Hematopoietic multipotent progenitor cell treated with erythropoietin and hydrocortisone succinate and interleukin-3 and kit ligand, for 6 days (in vitro differentiated cells): ENCODE measurements around the gene BCAT1.

Source experiments
- DNase-seq: peaks from one replicate; pipeline ENCODE4 v3.0.0-alpha.2; 2015

BCAT1 gene

DNA sequence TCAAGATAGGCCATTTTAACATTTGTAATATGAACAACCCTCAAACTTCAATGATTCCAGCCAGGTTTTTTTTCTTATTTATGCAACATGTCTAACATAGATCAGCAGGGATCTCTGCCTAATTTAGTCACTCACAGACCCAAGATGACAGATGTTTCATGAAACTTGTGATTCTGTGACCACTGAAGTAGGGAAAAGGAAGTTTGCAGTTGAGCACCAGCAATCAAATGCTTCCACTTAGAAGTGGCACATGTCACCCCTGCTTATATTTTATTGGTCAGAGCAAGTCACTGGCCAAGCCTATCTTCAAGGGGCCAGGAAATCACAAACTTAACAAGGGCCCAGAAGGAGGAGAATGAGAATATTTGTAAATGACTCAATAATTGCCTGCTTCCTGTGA, 150.6 kb downstream of the BCAT1 start:
- peak; percentile 55 for DNase-seq

DNA sequence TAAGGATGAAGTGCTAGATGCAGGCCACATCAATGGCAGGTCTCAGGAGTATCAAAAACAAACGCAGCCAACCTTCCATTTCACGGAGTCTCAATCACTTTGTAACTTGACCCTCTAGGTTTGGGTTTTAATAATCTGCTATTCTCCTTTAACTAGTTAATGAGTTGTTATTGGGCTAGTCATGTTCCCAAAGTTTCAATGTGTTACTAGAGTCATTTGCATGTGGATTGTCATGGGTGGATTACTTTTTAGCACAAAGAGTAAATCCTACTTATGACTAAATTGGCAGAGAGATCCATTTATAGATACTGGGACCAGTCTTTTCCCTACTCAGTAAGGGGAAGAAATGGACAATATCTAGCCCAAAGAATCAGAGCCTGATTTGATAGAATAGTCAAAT, 151.0 kb downstream of the BCAT1 start:
- no peak for DNase-seq

DNA sequence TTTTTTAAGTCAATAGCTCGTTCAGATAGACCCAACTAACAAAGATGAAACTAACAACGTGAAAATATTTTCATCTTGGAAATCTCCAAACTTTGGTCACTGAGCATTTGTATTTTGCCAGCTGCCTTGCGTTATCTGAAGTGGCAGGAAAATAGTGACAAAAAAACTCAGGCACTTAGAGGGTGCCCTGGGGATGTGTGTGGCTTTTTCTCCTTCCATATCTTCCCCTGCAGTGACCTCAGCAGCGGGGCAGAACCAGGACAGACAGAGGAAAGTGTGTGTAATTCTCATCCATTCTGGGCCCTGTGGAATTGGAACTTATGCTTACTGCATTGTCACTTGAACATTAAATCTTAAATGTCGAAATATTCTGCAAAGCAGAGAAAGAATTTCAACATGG, 152.0 kb downstream of the BCAT1 start:
- DNase-seq, result peak; percentile 52

DNA sequence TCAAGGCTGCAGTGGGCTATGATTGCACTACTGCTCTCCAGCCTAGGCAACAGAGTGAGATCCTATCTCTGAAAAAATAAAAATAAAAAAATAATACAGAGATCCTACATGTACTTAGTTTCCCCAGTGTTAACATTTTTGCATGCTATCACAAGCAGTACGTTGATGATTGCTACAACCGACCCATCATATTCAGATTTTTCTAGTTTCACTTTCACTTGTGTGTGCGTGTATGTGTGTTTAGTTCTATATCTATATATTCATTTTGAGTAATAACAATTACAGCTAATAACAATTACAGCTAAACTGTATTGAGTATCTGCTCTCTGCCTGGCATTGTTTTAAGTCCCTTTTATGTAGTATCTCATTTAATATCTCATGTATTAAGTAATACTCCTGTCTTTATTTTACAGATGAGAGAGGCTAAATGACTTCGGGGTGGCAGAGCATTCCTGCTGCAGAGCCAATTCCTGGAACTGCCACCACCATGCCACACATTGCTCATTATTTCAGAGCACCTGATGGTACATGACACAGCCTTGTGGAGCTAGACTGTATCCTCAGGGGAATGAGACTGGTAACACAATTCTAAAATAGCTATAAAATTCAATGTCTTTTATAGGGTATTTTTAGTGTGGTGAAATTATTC, 153.1 kb downstream of the BCAT1 start:
- peak; percentile 43 for DNase-seq

DNA sequence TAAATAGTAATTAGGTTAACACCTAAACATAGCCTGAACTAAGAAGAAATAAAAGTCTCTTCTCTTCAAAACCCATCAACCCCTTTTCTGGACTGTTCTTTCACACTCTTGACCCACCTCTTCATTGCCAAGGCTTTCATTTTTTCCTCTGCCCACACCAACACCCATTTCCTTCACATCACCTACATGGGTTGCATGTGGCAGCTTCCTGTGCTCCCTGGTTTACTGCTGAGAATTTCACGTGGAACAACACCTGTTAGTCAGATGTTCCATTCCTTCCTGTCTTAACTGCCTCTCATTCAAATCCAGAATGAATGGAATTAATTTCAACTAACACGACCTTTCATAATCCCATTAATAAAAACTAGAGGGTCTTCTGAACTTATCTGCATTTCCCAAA, 157.3 kb downstream of the BCAT1 start:
- DNase-seq, result no peak

DNA sequence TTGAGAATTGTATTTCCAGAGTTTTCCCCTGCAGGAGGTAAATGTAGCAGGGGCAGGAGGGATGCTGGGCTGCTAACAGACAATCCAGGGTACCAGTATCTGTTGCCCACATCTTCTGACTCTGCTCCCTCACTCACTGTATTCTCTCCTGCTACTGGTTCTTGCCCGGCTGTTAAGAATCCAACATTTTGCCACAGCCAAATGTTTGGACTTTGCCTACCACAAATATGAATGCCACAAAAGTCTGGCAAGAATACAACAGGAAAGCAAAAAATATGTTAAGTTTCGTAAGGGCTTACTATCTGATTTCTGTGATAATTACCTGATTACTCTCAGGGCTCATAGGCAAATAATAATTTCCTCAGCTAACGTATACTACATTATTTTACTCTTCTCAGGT, 160.0 kb downstream of the BCAT1 start:
- DNase-seq, result no peak

DNA sequence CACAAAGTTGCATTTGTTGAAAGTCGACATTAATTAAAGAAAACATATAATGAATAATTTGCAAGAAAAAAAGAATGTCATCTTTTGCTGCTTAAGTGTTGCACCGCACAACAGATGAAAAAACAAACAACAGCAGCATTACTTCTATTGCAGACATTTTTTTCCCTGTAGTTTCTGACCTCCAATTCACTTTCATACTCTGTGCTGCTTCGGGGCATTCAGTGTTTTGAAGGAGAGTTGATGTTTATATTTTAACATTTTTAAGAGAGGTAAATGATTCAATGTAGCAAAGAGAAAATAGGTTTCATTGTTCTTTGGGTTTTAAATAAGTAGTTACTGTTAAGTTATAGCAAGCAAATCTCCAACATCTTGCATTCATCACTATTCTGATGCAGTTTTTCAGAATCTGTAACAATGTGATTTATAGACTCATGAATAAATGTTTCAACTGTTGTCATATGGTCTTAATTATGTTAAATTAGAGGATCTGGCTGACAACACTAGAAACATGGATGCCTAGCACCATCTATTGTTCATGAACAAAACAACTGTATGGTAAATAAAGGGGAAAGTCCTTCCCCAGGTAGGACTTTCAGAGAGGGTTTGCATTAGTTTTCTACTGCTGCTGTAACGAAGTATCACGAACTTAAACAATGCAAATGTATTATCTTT, 168.1 kb downstream of the BCAT1 start:
- DNase-seq, result peak; percentile 32

DNA sequence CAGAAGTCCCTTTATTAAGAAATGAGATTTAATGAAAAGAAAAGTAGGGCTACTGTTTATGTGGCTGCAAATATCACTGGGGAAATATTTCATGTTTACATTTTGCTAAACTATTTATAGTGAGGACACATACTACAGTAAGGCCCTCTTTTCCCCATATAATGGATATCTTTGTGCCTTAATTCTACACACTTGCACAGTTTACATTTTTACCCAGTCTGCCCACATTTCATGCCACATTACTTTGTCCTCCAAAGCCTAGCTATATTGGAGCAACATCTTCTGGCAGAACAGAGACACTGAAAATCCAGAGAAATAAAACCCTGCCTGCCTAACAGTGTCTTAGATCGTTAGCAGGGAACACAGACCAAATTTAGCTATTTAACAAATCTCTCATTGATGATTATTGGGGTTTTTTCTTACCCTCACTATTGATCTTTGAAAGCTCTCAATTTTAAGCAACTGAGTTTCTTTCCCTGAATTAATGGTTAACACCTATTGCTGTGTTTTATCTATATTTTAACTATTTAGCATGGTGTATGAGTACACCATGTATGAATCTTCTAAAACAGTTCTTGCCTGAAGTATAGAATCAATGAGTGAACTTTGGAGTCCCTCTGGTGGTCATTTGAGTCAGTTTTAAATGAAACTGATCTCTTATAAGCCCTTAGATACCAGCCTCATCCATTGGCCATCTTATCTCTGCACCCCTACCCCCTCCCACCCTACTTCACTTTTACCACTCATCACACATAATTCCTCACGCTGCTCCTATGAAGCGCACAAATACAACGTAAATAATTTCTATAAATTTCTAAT, 170.2 kb downstream of the BCAT1 start:
- peak; percentile 77 for DNase-seq

DNA sequence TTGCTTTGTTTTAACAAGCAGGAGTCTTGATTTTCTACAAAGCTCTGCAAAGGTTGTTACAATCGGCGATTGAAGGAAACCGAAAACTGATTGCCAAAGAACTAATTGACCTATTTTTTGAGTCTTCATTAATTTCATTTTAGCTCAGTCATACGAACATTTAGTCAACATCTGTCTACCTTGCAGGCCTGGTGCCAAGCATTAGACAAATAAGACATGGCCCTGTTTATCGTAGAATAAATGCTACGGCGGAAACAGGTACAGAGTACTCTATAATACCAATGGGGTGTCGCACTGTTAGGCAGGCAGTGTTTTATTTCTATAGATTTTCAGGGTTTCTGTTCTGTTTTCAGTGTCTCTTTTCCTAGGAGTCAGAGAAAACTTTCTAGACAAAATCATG, 171.5 kb downstream of the BCAT1 start:
- no peak for DNase-seq

DNA sequence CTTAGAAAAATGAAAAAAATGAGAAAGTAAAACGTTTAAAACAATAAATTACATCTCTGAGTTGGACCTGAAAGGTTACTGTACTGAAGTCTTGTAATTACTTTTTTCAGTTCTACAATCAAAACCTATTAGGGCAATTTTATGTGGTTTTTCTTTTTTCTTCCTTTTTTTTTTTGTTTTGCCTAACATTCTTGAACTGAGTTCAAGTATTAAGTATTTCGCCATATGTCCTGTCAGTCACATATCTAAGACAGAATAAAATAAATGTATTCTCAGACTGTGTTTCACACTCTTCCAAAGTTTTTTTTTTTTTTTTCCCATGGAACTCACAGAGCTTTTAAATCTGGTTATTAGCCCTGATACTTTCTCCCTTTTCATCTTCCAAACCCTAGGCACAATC, 172.0 kb downstream of the BCAT1 start:
- DNase-seq, result no peak

DNA sequence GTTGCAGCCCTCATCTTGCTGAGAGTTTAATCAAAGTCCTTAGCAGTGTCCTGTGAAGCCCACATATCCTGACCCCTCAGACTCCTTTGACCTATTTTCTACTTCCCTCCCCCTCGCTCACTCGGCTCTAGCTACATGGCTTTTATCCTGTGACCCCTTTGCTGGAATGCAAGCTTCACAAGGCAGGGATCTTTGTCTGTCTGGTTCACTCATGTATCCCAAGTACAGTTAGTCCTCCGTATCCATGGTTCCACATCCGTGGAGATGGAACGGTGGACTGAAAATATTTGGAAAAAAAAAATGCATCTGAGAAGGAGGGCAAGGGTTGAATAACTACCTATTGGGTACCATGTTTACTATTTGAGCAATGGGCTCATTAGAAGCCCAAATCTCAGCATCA, 173.8 kb downstream of the BCAT1 start:
- no peak for DNase-seq

DNA sequence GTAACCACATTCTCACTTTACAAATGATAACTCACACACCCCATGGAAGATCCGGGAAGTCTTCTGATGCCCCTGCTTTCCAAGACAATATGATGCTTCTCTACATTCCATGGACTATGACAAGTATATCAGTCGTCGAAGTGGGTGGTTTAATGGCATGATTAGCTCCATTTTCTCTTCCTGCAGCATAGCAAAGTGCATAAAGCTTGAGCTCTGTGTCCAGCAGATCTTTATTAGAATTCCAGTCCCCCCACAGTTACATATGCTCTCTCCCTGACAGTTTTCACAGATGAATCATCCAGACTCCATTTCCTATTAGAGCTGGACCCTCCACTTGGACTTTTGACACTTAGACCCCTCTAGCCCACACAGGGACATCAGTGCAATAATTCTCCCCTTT, 174.9 kb downstream of the BCAT1 start:
- no peak for DNase-seq

DNA sequence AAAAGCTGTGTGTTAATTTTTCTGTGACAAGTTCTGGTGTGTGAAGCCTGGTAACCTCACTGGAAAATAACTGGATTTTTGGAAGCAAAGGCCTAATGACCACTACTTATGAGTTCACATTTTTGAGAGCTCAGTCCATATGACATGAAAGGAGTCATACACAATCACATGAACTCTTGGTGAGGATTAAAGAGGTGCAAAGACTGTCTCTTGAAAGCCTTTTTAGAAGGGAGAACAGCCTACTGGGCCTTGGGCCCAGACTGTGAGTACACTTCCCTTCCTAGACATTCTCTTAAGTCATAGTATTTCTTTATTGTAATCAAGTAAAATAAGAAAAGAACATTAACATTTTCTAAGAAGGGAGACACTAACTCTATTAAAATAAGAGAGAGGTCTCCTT, 176.1 kb downstream of the BCAT1 start:
- no peak for DNase-seq

DNA sequence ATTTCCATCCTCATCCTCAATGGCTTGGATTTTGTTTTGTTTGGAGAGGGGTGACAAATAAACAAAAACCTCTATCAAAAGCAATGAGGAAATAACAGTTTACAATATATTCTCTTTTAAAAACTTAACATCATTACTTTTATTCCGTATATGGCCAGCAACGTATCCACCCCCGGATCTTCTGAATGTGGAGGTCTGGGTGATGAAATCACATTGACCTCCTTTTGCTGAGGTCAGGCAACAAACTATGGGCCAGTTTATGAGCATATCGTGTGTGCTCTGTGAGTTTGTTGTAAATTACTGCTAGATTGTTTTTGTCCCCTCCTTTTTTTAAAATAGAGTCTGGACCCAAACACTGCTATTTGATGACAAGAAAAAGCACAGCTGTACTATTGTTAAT, 178.1 kb downstream of the BCAT1 start:
- no peak for DNase-seq

DNA sequence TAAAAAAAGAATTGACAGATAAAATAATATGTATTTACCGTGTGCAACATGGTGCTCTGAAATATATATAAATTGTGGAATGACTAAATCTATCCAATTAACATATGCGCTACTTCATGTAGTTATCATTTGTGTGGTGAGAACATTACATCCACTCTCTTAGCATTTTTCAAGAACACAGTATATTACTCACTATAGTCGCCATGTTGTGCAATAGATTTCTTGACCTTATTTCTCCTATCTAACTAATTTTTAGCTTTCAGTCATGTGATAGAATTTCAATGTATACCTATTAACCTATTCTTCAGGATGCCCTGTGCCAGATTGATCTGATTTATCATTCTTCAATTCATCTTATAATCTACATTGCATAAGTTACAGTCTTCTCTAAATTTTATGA, 178.6 kb downstream of the BCAT1 start:
- no peak for DNase-seq

DNA sequence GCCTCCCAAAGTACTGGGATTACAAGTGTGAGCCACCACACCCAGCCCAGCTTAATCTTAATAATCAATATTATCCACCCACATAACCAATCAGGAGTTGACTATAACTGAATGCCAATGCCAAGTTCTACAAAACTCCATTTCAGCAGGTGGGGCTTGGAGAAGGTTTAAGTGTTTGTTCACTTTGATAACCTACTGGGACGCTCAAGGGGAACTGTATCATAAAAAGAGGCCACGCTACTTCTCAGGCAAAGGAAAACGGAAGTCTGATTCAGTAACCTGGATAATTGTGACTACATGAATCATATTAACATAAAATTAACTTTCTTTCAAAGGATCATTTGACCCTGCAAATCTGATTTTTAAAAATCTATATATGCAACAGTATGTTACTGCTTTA, 179.2 kb downstream of the BCAT1 start:
- no peak for DNase-seq

DNA sequence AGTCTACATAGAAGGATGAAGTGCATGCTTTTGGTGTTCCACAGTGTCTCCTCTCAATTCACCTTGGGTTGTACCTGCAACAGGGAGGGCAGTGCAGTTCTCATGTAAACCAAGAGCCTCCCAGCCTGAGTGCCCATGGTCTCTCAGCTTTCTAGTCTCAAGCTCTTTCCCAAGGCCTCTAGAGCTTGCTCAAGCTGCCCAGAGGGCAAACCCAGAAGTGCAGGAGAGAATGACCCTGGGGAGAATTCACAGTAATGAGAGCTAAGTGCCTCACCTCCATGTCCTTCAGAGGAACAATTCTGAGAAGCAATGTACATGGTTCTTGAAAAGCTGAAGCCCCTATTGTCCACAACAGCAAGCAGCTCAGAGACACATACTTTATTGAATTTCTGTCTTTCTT, 180.5 kb downstream of the BCAT1 start:
- no peak for DNase-seq

DNA sequence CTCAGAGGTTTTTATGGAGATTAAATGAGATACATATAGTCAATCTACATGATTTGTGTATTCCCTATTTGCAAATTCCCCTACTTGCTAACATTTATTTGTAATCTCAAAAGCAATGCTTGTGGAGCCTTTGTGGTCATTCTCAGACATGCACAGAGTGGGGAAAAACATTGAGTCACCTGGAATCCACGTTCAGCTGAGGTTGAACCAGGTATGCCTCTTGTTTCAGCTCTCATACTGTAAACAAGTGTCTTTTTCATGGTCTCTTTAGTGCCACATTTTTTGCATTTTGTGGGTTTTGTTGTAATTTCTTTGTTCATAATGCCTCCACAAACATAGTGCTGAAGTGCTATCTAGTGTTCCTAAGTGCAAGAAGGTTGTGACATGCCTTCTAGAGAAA, 181.9 kb downstream of the BCAT1 start:
- no peak for DNase-seq

DNA sequence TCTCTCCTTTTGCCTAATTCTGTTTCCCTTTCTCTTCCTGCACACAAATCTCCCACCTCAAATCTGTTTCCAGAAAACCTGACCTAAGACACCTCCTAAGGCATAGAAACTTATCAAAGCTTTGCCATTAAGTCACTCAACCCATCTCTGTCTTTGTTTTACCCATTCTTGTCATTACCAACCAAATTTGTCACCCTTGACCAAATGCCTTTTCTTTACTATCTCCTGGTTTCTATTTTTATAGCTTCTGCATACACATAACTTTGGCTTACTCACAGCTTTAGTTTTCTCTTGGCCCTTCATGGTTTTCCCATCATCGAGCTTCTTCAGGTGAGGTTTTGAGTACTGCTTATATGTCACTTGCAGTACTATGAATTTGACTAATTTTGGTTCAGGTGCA, 184.2 kb downstream of the BCAT1 start:
- DNase-seq, result no peak

DNA sequence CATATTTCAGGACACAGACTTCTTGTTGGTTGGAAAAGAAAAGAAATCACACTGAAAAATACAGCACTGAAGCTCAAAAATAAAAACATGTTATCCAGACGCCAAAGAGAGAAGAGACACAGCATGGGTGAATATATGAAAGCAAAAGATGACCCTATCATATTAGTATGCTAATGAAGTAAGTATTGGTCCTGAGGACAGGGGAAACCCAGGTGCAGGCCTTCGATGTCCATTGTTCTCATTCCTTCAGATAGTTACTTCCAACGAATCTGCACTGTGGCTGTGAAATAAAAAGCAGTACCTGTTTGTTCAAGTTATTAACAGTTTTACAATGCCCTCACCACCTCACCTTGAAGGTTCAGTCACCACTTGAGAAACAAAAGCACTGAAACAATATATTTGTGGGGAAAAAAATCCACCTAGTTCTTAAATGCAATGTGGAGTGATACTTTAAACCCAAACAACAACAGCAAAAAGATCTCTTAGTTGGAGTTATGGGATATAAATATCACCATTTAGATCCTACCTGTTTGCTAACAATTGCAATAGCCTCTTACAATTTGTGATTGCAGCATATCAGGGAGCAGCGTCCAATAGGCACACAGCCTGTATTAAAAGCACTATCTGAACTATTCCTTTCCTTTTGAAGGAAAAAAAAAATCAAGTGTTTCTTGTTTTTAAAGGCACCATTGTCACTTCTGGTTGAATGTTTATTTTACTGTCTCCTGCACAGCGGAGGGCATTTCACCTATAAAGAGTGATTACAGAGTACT, 188.1 kb downstream of the BCAT1 start:
- no peak for DNase-seq

DNA sequence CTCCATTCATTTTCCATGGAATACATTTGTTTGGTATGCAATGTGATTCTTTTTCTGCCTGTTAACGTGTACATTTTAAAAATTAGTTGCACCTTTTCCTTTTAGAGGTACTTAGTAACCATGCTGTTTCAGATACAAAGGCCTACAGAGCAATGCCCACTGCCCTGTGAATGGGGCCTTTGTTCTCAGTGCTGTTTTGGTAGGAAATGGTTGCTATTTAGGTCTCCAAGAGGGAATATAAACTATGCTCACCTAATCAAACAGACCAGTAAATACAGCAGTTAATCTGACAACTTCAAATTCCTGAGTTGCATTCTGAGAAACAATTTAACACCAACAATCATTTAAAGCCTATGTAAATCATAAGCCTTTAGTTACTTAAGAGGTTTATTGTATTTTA, 188.7 kb downstream of the BCAT1 start:
- DNase-seq, result no peak
